NCI-H82 treated with DMSO at 0.1 percent for 48 hours (cell line): Measurements from ENCODE around the gene PLA2G2D.

Source experiments
- DNase-seq: peaks from one replicate; lab custom pipeline; 2025; ENCODE audit not compliant: unreplicated experiment; lab: John Stamatoyannopoulos, UW

The PLA2G2D gene

GRCh38 chr1:20089328-20090077 is 29.8 kb downstream of the PLA2G2D start:
- no peak for DNase-seq

GRCh38 chr1:20087668-20088067 is 31.7 kb downstream of the PLA2G2D start:
- DNase-seq: no peak

GRCh38 chr1:20086800-20087199 is 32.5 kb downstream of the PLA2G2D start:
- no peak for DNase-seq

- no peak for DNase-seq
Observed at GRCh38 chr1:20083178-20083944, 36.0 kb downstream of the PLA2G2D start.

- DNase-seq: no peak
Observed at GRCh38 chr1:20082772-20083171, 36.6 kb downstream of the PLA2G2D start.

GRCh38 chr1:20081353-20081810 is 38.0 kb downstream of the PLA2G2D start:
- no peak for DNase-seq

GRCh38 chr1:20080441-20081352 is 38.6 kb downstream of the PLA2G2D start:
- no peak for DNase-seq

- DNase-seq: no peak
Observed at GRCh38 chr1:20079661-20080305, 39.6 kb downstream of the PLA2G2D start.

GRCh38 chr1:20078711-20079110 is 40.6 kb downstream of the PLA2G2D start:
- DNase-seq: no peak

- no peak for DNase-seq
Observed at GRCh38 chr1:20078171-20078651, 41.1 kb downstream of the PLA2G2D start.

- no peak for DNase-seq
Observed at GRCh38 chr1:20076710-20077461, 42.5 kb downstream of the PLA2G2D start.

- no peak for DNase-seq
Observed at GRCh38 chr1:20076223-20076622, 43.1 kb downstream of the PLA2G2D start.

- DNase-seq: no peak
Observed at GRCh38 chr1:20075345-20075744, 44.0 kb downstream of the PLA2G2D start.

- no peak for DNase-seq
Observed at GRCh38 chr1:20074725-20075171, 44.6 kb downstream of the PLA2G2D start.

GRCh38 chr1:20074055-20074724 is 45.1 kb downstream of the PLA2G2D start:
- no peak for DNase-seq

- no peak for DNase-seq
Observed at GRCh38 chr1:20073256-20073655, 46.1 kb downstream of the PLA2G2D start.

GRCh38 chr1:20072771-20073170 is 46.6 kb downstream of the PLA2G2D start:
- DNase-seq: no peak

GRCh38 chr1:20071416-20071815 is 47.9 kb downstream of the PLA2G2D start:
- DNase-seq: no peak

GRCh38 chr1:20070357-20070756 is 49.0 kb downstream of the PLA2G2D start:
- DNase-seq: no peak
